H1 (cell line): Measurements from ENCODE around the gene DAB2IP. TPM values are rescaled to one million over a fixed set of nuclear protein-coding genes. Genes with fewer than 3 reads are reported as not detected.

Experiments
- CTBP2 ChIP-seq: IDR thresholded peaks from 2 replicates; pipeline ENCODE4 v1.7.0; 2011; ENCODE audit warnings: borderline replicate concordance, mild to moderate bottlenecking, moderate library complexity, mixed read lengths, low read length; ENCODE audit not compliant: insufficient read depth, insufficient read length
- EP300 ChIP-seq, 2 experiments: IDR thresholded peaks; 1 replicate in 1 of 2; 2 replicates in 1 of 2; pipeline ENCODE4 v1.6.1; 2011 to 2012; ENCODE audit warnings: low read depth in 2 of 2, low read length in 2 of 2, mild to moderate bottlenecking in 2 of 2, borderline replicate concordance in 1 of 2, inconsistent platforms in 1 of 2, moderate library complexity in 1 of 2
- GTF2F1 ChIP-seq: IDR thresholded peaks from 2 replicates; pipeline ENCODE4 v1.6.1; 2012; ENCODE audit warnings: low read depth, low read length, improper control_type of control experiment, borderline replicate concordance
- KDM1A ChIP-seq: fragments of 200-600, 300-600 bp; sonication (generic); IDR thresholded peaks from 2 replicates; pipeline ENCODE4 v1.7.1; 2016; ENCODE audit warnings: mild to moderate bottlenecking, low read length, borderline replicate concordance
- KDM4A ChIP-seq: IDR thresholded peaks from one replicate; pipeline ENCODE4 v1.7.1; 2012; ENCODE audit warnings: low read depth, mild to moderate bottlenecking, moderate library complexity, low read length, inconsistent platforms; ENCODE audit not compliant: severe bottlenecking
- SP4 ChIP-seq: IDR thresholded peaks from 2 replicates; pipeline ENCODE4 v1.6.1; 2012; ENCODE audit warnings: low read length, inconsistent platforms
- TAF1 ChIP-seq: IDR thresholded peaks from 2 replicates; pipeline ENCODE4 v1.6.1; 2011; ENCODE audit warnings: mild to moderate bottlenecking, low read depth, low read length
- TEAD4 ChIP-seq: IDR thresholded peaks from 2 replicates; pipeline ENCODE4 v1.6.1; 2012; ENCODE audit warnings: low read depth, low read length, inconsistent platforms, mixed read lengths
- USF2 ChIP-seq: IDR thresholded peaks from 2 replicates; pipeline ENCODE4 v1.6.1; 2011; ENCODE audit warnings: low read length, improper control_type of control experiment
- polyA plus RNA-seq, 7 experiments: library from polyadenylated mRNA; depleted of rRNA in 3 of 7; stranded (reverse) in 5 of 7; unstranded in 2 of 7; fragments of >200 nt in 5 of 7; fragments of 200-250 nt in 2 of 7; gene quantifications; 1 replicate in 5 of 7; 2 replicates in 1 of 7; 4 replicates in 1 of 7; pipeline versions ENCODE4 v1.2.1 to v1.2.3, GENCODE V29; 2011 to 2013; ENCODE audit warnings: missing spikeins in 2 of 7, mixed read lengths in 2 of 7
- total RNA-seq: library from RNA; stranded (reverse); fragmentation: NEBNext Ultra II Directional; extraction: Animal tissue kit (Norgen Biotek cat#: 25700); gene quantifications from 2 replicates; pipeline ENCODE4 v1.2.1, GENCODE V29; 2021
- TF ChIP-seq, protein P1 (sequence below): fragments of 300-600 bp; sonication (generic); IDR thresholded peaks from 2 replicates; pipeline ENCODE4 v1.7.1; 2012; ENCODE audit warnings: low read length, moderate library complexity, mild to moderate bottlenecking, inconsistent platforms; ENCODE audit not compliant: insufficient replicate concordance

DAB2IP gene
- total and polyA plus RNA-seq, 2 of the 8 experiments (the other 6 are each of a cell fraction or from before 2014, with no cell fraction given): 19.7 to 39.5 TPM

- TF ChIP-seq, protein P1, sequence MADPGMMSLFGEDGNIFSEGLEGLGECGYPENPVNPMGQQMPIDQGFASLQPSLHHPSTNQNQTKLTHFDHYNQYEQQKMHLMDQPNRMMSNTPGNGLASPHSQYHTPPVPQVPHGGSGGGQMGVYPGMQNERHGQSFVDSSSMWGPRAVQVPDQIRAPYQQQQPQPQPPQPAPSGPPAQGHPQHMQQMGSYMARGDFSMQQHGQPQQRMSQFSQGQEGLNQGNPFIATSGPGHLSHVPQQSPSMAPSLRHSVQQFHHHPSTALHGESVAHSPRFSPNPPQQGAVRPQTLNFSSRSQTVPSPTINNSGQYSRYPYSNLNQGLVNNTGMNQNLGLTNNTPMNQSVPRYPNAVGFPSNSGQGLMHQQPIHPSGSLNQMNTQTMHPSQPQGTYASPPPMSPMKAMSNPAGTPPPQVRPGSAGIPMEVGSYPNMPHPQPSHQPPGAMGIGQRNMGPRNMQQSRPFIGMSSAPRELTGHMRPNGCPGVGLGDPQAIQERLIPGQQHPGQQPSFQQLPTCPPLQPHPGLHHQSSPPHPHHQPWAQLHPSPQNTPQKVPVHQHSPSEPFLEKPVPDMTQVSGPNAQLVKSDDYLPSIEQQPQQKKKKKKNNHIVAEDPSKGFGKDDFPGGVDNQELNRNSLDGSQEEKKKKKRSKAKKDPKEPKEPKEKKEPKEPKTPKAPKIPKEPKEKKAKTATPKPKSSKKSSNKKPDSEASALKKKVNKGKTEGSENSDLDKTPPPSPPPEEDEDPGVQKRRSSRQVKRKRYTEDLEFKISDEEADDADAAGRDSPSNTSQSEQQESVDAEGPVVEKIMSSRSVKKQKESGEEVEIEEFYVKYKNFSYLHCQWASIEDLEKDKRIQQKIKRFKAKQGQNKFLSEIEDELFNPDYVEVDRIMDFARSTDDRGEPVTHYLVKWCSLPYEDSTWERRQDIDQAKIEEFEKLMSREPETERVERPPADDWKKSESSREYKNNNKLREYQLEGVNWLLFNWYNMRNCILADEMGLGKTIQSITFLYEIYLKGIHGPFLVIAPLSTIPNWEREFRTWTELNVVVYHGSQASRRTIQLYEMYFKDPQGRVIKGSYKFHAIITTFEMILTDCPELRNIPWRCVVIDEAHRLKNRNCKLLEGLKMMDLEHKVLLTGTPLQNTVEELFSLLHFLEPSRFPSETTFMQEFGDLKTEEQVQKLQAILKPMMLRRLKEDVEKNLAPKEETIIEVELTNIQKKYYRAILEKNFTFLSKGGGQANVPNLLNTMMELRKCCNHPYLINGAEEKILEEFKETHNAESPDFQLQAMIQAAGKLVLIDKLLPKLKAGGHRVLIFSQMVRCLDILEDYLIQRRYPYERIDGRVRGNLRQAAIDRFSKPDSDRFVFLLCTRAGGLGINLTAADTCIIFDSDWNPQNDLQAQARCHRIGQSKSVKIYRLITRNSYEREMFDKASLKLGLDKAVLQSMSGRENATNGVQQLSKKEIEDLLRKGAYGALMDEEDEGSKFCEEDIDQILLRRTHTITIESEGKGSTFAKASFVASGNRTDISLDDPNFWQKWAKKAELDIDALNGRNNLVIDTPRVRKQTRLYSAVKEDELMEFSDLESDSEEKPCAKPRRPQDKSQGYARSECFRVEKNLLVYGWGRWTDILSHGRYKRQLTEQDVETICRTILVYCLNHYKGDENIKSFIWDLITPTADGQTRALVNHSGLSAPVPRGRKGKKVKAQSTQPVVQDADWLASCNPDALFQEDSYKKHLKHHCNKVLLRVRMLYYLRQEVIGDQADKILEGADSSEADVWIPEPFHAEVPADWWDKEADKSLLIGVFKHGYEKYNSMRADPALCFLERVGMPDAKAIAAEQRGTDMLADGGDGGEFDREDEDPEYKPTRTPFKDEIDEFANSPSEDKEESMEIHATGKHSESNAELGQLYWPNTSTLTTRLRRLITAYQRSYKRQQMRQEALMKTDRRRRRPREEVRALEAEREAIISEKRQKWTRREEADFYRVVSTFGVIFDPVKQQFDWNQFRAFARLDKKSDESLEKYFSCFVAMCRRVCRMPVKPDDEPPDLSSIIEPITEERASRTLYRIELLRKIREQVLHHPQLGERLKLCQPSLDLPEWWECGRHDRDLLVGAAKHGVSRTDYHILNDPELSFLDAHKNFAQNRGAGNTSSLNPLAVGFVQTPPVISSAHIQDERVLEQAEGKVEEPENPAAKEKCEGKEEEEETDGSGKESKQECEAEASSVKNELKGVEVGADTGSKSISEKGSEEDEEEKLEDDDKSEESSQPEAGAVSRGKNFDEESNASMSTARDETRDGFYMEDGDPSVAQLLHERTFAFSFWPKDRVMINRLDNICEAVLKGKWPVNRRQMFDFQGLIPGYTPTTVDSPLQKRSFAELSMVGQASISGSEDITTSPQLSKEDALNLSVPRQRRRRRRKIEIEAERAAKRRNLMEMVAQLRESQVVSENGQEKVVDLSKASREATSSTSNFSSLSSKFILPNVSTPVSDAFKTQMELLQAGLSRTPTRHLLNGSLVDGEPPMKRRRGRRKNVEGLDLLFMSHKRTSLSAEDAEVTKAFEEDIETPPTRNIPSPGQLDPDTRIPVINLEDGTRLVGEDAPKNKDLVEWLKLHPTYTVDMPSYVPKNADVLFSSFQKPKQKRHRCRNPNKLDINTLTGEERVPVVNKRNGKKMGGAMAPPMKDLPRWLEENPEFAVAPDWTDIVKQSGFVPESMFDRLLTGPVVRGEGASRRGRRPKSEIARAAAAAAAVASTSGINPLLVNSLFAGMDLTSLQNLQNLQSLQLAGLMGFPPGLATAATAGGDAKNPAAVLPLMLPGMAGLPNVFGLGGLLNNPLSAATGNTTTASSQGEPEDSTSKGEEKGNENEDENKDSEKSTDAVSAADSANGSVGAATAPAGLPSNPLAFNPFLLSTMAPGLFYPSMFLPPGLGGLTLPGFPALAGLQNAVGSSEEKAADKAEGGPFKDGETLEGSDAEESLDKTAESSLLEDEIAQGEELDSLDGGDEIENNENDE: no peak
- TF ChIP-seq EP300 (IDR thresholded peaks at IDR 0.05; ENCODE audit: borderline replicate concordance in 1 of 2, low read depth in 2 of 2, low read length in 2 of 2) (no peak), KDM1A (no peak), KDM4A (no peak), TEAD4 (no peak), CTBP2 (no peak), SP4 (no peak), TAF1 (no peak), USF2 (no peak), GTF2F1 (no peak)
Observed at GRCh38 chr9:121817476-121817875, 166.0 kb downstream of the DAB2IP start (continued).
